Measurements from ENCODE around the gene KCTD2.
"Not testable (repeated sequence)": the region's sequence is repeated elsewhere in the genome, so short reads cannot be mapped to it uniquely, and the experiment has no call there.

DNA sequence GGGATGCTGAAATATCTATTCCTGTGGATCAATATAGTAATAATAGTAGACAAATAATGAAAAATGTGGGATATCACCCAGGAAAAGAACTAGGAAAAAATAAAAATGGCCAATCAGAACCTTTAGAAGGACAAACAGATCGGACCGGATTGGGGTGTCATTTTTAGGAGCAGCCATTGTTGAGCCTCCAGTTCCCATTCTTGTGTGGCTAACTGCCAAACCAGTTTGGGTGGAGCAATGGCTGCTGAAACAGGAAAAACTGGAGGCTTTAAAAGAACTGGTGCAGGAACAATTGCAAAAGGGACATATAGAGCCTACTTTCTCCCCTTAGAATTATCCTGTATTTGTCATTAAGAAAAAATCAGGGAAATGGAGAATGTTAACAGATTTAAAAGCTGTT lies 20.4 kb upstream of the KCTD2 start:
- not testable (repeated sequence) for TF ChIP-seq ZMAT5 (CRISPR knock-in tag; IDR thresholded peaks at IDR 0.05; ENCODE audit: borderline replicate concordance, low read depth); NCOA1 (CRISPR knock-in tag; IDR thresholded peaks at IDR 0.05); SMAD1 (CRISPR knock-in tag; IDR thresholded peaks at IDR 0.05; ENCODE audit: borderline replicate concordance, low read depth); ATM (IDR thresholded peaks at IDR 0.05; ENCODE audit: borderline replicate concordance); ZNF766 (CRISPR knock-in tag; IDR thresholded peaks at IDR 0.05; ENCODE audit: borderline replicate concordance); KAT7 (CRISPR knock-in tag; IDR thresholded peaks at IDR 0.05; ENCODE audit: borderline replicate concordance); ESRRA (CRISPR knock-in tag; IDR thresholded peaks at IDR 0.05; ENCODE audit: low read depth); KIAA2018 (CRISPR knock-in tag; IDR thresholded peaks at IDR 0.05; ENCODE audit: borderline replicate concordance); ATF2 (CRISPR knock-in tag; IDR thresholded peaks at IDR 0.05); EZH2 (conservative IDR thresholded peaks at IDR 0.05; ENCODE audit: low read depth, low read length); CEBPB (IDR thresholded peaks at IDR 0.05; ENCODE audit: borderline replicate concordance, low read depth, low read length)
- TF ChIP-seq, protein P1, sequence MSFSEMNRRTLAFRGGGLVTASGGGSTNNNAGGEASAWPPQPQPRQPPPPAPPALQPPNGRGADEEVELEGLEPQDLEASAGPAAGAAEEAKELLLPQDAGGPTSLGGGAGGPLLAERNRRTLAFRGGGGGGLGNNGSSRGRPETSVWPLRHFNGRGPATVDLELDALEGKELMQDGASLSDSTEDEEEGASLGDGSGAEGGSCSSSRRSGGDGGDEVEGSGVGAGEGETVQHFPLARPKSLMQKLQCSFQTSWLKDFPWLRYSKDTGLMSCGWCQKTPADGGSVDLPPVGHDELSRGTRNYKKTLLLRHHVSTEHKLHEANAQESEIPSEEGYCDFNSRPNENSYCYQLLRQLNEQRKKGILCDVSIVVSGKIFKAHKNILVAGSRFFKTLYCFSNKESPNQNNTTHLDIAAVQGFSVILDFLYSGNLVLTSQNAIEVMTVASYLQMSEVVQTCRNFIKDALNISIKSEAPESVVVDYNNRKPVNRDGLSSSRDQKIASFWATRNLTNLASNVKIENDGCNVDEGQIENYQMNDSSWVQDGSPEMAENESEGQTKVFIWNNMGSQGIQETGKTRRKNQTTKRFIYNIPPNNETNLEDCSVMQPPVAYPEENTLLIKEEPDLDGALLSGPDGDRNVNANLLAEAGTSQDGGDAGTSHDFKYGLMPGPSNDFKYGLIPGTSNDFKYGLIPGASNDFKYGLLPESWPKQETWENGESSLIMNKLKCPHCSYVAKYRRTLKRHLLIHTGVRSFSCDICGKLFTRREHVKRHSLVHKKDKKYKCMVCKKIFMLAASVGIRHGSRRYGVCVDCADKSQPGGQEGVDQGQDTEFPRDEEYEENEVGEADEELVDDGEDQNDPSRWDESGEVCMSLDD (CRISPR knock-in tag; IDR thresholded peaks at IDR 0.05; ENCODE audit: borderline replicate concordance): not testable (repeated sequence)

Data from HepG2 (cell line).